H1 (cell line): Measurements from ENCODE around the gene BTK. TPM values are rescaled to one million over a fixed set of nuclear protein-coding genes. Genes with fewer than 3 reads are reported as not detected.

ENCODE experiments used
- CTCF ChIA-PET: fragments of 300-600 bp; sonication (Branson Sonifier 250); formaldehyde crosslinking; loops from one replicate; lab custom pipeline; 2021; ENCODE audit not compliant: partially characterized antibody; lab: Charles Lee
- POLR2A ChIA-PET: fragments of 300-600 bp; sonication (Branson Sonifier 250); formaldehyde crosslinking; loops from one replicate; lab custom pipeline; 2021; ENCODE audit warnings: inconsistent platforms; ENCODE audit not compliant: partially characterized antibody; lab: Charles Lee
- DNase-seq, 2 experiments: peaks; one replicate each; pipeline versions ENCODE4 v3.0.0 to v3.0.0-alpha.2; 2010 to 2022; ENCODE audit warnings: low spot score in 2 of 2, low read depth in 1 of 2, mixed read lengths in 1 of 2
- FAIRE-seq: peaks from 2 replicates; lab custom pipeline; 2011; peaks lifted over from hg19 to GRCh38; lab: Jason Lieb, UNC
- H2AFZ ChIP-seq: 2 replicates; pipeline ENCODE4 v1.8.1; 2012; ENCODE audit warnings: low read length, inconsistent platforms
- H2AK5ac ChIP-seq: 2 replicates; pipeline ENCODE4 v1.6.1; 2013; ENCODE audit warnings: low read depth, low read length
- H2BK120ac ChIP-seq: replicated peaks from 2 replicates; pipeline ENCODE3; 2013; ENCODE audit warnings: low read depth, low read length, inconsistent platforms
- H2BK12ac ChIP-seq: 2 replicates; pipeline ENCODE4 v1.6.1; 2013; ENCODE audit warnings: low read depth, low read length
- H2BK15ac ChIP-seq: 2 replicates; pipeline ENCODE4 v1.6.1; 2013; ENCODE audit warnings: low read length
- H2BK20ac ChIP-seq: 2 replicates; pipeline ENCODE4 v1.6.1; 2013; ENCODE audit warnings: low read length
- H2BK5ac ChIP-seq: 2 replicates; pipeline ENCODE4 v1.6.1; 2013; ENCODE audit warnings: low read depth, low read length
- H3K14ac ChIP-seq: 2 replicates; pipeline ENCODE4 v1.6.1; 2013; ENCODE audit warnings: inconsistent platforms; ENCODE audit not compliant: insufficient read length
- H3K18ac ChIP-seq: 2 replicates; pipeline ENCODE4 v1.6.1; 2013; ENCODE audit warnings: low read length; ENCODE audit errors: extremely low read depth
- H3K23ac ChIP-seq: 2 replicates; pipeline ENCODE4 v1.6.1; 2013; ENCODE audit warnings: inconsistent platforms; ENCODE audit not compliant: insufficient read length
- H3K23me2 ChIP-seq: 2 replicates; pipeline ENCODE4 v1.6.1; 2013; ENCODE audit warnings: low read depth, low read length
- H3K27ac ChIP-seq: 2 replicates; pipeline ENCODE4 v1.6.1; 2011; ENCODE audit warnings: low read depth, low read length, inconsistent platforms
- H3K27me3 ChIP-seq, 4 experiments: replicated peaks in 1 of 4; 1 replicate in 1 of 4; 2 replicates in 3 of 4; pipeline versions ENCODE4 v1.6.1 to v1.8.1; 2011 to 2013; ENCODE audit warnings: low read length in 3 of 4, mild to moderate bottlenecking in 3 of 4, inconsistent platforms in 2 of 4, mixed read lengths in 2 of 4, moderate library complexity in 1 of 4; ENCODE audit not compliant: control insufficient read depth in 3 of 4, insufficient read depth in 3 of 4; ENCODE audit errors: extremely low read depth in 1 of 4
- H3K36me3 ChIP-seq, 4 experiments: 2 replicates each; pipeline versions ENCODE4 v1.6.1 to v1.8.1; 2011 to 2013; ENCODE audit warnings: mild to moderate bottlenecking in 4 of 4, low read length in 3 of 4, moderate library complexity in 2 of 4, control low read depth in 1 of 4, inconsistent platforms in 1 of 4; ENCODE audit not compliant: insufficient read depth in 4 of 4, control insufficient read depth in 2 of 4
- H3K4ac ChIP-seq: replicated peaks from 2 replicates; pipeline ENCODE3; 2013; ENCODE audit warnings: low read length, low read depth, mixed read lengths, inconsistent platforms; ENCODE audit not compliant: insufficient read length
- H3K4me1 ChIP-seq, 4 experiments: replicated peaks in 1 of 4; 1 replicate in 1 of 4; 2 replicates in 3 of 4; pipeline versions ENCODE4 v1.6.1 to v1.8.1; 2011 to 2013; ENCODE audit warnings: low read length in 3 of 4, inconsistent platforms in 2 of 4, mixed read lengths in 1 of 4; ENCODE audit not compliant: insufficient read depth in 4 of 4, control insufficient read depth in 3 of 4
- H3K4me2 ChIP-seq, 2 experiments: 2 replicates each; pipeline versions ENCODE4 v1.6.1 to v1.8.1; 2011 to 2013; ENCODE audit warnings: low read depth in 2 of 2, low read length in 2 of 2, control low read depth in 1 of 2, inconsistent platforms in 1 of 2, mild to moderate bottlenecking in 1 of 2; ENCODE audit not compliant: insufficient read depth in 1 of 2
- H3K4me3 ChIP-seq, 4 experiments: fragments of 200-600, 300-600 bp in 1 of 4; sonication (generic), shearing (Covaris generic), sonication (Bioruptor Twin) in 1 of 4; 2 replicates each; pipeline versions ENCODE4 v1.5.1 to v1.8.1; 2011 to 2016; ENCODE audit warnings: low read length in 4 of 4, low read depth in 3 of 4, control low read depth in 2 of 4, inconsistent platforms in 2 of 4, mild to moderate bottlenecking in 2 of 4, mixed read lengths in 1 of 4, moderate library complexity in 1 of 4; ENCODE audit not compliant: insufficient read depth in 2 of 4; ENCODE audit errors: extremely low read depth in 1 of 4
- H3K56ac ChIP-seq: replicated peaks from 2 replicates; pipeline ENCODE3; 2013; ENCODE audit warnings: low read depth, mild to moderate bottlenecking, mixed read lengths, low read length, inconsistent platforms; ENCODE audit not compliant: insufficient read length
- H3K79me1 ChIP-seq: 2 replicates; pipeline ENCODE4 v1.6.1; 2013; ENCODE audit warnings: low read depth, low read length, control low read depth
- H3K79me2 ChIP-seq, 2 experiments: 2 replicates each; pipeline versions ENCODE4 v1.6.1 to v1.8.1; 2012 to 2013; ENCODE audit warnings: low read length in 2 of 2, mild to moderate bottlenecking in 2 of 2, inconsistent platforms in 1 of 2; ENCODE audit not compliant: insufficient read depth in 2 of 2, control insufficient read depth in 1 of 2
- H3K9ac ChIP-seq, 4 experiments: replicated peaks in 1 of 4; 1 replicate in 1 of 4; 2 replicates in 3 of 4; pipeline versions ENCODE4 v1.6.1 to v1.8.1; 2011 to 2013; ENCODE audit warnings: low read depth in 3 of 4, low read length in 3 of 4, control low read depth in 2 of 4, mild to moderate bottlenecking in 2 of 4, moderate library complexity in 2 of 4, inconsistent platforms in 1 of 4; ENCODE audit errors: extremely low read depth in 1 of 4
- H3K9me3 ChIP-seq, 2 experiments: 2 replicates each; pipeline versions ENCODE4 v1.6.1 to v1.8.1; 2012 to 2013; ENCODE audit warnings: mild to moderate bottlenecking in 2 of 2, moderate library complexity in 2 of 2, control low read depth in 1 of 2, inconsistent platforms in 1 of 2, low read depth in 1 of 2, low read length in 1 of 2, mixed read lengths in 1 of 2; ENCODE audit not compliant: insufficient read depth in 2 of 2
- H4K20me1 ChIP-seq, 2 experiments: replicated peaks in 1 of 2; 2 replicates each; pipeline versions ENCODE3 to v1.8.1; 2011 to 2013; ENCODE audit warnings: inconsistent platforms in 2 of 2, low read length in 2 of 2, mild to moderate bottlenecking in 1 of 2; ENCODE audit not compliant: insufficient read depth in 2 of 2, control insufficient read depth in 1 of 2
- H4K5ac ChIP-seq: 2 replicates; pipeline ENCODE4 v1.6.1; 2013; ENCODE audit warnings: low read length, low read depth, mixed read lengths, inconsistent platforms; ENCODE audit not compliant: insufficient read length
- H4K8ac ChIP-seq: 2 replicates; pipeline ENCODE4 v1.8.0; 2013; ENCODE audit warnings: mild to moderate bottlenecking, moderate library complexity, low read length, inconsistent platforms; ENCODE audit not compliant: insufficient read depth; ENCODE audit errors: extremely low read depth
- H4K91ac ChIP-seq: replicated peaks from 2 replicates; pipeline ENCODE3; 2013; ENCODE audit warnings: low read length, mixed read lengths, inconsistent platforms; ENCODE audit not compliant: insufficient read length
- BACH1 ChIP-seq: IDR thresholded peaks from 2 replicates; pipeline ENCODE4 v1.6.1; 2012; ENCODE audit warnings: low read length, improper control_type of control experiment
- EP300 ChIP-seq, 2 experiments: IDR thresholded peaks; 1 replicate in 1 of 2; 2 replicates in 1 of 2; pipeline ENCODE4 v1.6.1; 2011 to 2012; ENCODE audit warnings: low read depth in 2 of 2, low read length in 2 of 2, mild to moderate bottlenecking in 2 of 2, borderline replicate concordance in 1 of 2, inconsistent platforms in 1 of 2, moderate library complexity in 1 of 2
- TBP ChIP-seq: IDR thresholded peaks from 2 replicates; pipeline ENCODE4 v1.6.1; 2011; ENCODE audit warnings: low read depth, low read length, improper control_type of control experiment
- WGBS, 2 experiments: shearing (Covaris generic) in 1 of 2; methylation state at CpG; one replicate each; pipeline versions ENCODE4 v1.1.6 to v1.1.7; 2013 to 2015; ENCODE audit warnings: low lambda C conversion rate in 2 of 2, mixed read lengths in 2 of 2, inconsistent platforms in 1 of 2, low coverage in 1 of 2, missing lambda C conversion rate in 1 of 2; ENCODE audit not compliant: insufficient replicate concordance in 2 of 2, insufficient coverage in 1 of 2, insufficient read length in 1 of 2; ENCODE audit errors: extremely low coverage in 1 of 2, missing lambda C conversion rate in 1 of 2; 5-methylcytosine and 5-hydroxymethylcytosine counted together
- polyA plus RNA-seq, 7 experiments: library from polyadenylated mRNA; depleted of rRNA in 3 of 7; stranded (reverse) in 5 of 7; unstranded in 2 of 7; fragments of >200 nt in 5 of 7; fragments of 200-250 nt in 2 of 7; gene quantifications; 1 replicate in 5 of 7; 2 replicates in 1 of 7; 4 replicates in 1 of 7; pipeline versions ENCODE4 v1.2.1 to v1.2.3, GENCODE V29; 2011 to 2013; ENCODE audit warnings: missing spikeins in 2 of 7, mixed read lengths in 2 of 7
- total RNA-seq: library from RNA; stranded (reverse); fragmentation: NEBNext Ultra II Directional; extraction: Animal tissue kit (Norgen Biotek cat#: 25700); gene quantifications from 2 replicates; pipeline ENCODE4 v1.2.1, GENCODE V29; 2021

BTK gene
- total and polyA plus RNA-seq, 2 of the 8 experiments (the other 6 are each of a cell fraction or from before 2014, with no cell fraction given) = 0.06 to 0.20 TPM

- 90% methylated on average over 4 of the region's 4 CpGs; no CpG with 5 or more reads in 1 of the 2 experiments for WGBS, 2 experiments
- POLR2A ChIA-PET = interaction anchor here (0.9 to 7.3 kb wide), 2 partner anchors 8 to 20 kb away, joined by 3 to 44 read pairs; partner anchors contain the start of gene RPL36A
- FAIRE-seq = no peak
Observed at GRCh38 chrX:101398694-101399093, 12.7 kb upstream of the BTK start.

More at GRCh38 chrX:101398694-101399093, 12.7 kb upstream of the BTK start:
- no peak overlapping the region for H3K4me3 ChIP-seq
- H3K23me2 ChIP-seq = no peaks in the 10 kb centered on the region
- no peaks in the 10 kb centered on the region for H3K79me2 ChIP-seq
- H3K27me3 ChIP-seq = no peaks in the 10 kb centered on the region
- H2AFZ ChIP-seq = no peak overlapping the region
- H2BK12ac ChIP-seq = no peak overlapping the region
- no peak overlapping the region for H4K8ac ChIP-seq
- H3K9me3 ChIP-seq = no peaks in the 10 kb centered on the region
- no peaks in the 10 kb centered on the region for H3K4me1 ChIP-seq
- DNase-seq = no peak
- H2BK20ac ChIP-seq = no peak overlapping the region
- no peak overlapping the region for H2BK15ac ChIP-seq
- H3K36me3 ChIP-seq = peaks cover 0 to 35% (median 11%) of the 10 kb centered on the region in 4 experiments; a peak in 7 of 8 replicates
- no peak overlapping the region for H2AK5ac ChIP-seq
- no peak overlapping the region for H4K91ac ChIP-seq
- CTCF ChIA-PET = interaction anchor here (1.5 kb wide), 2 partner anchors 18 to 62 kb away, joined by 3 to 4 read pairs; no protein-coding TSS in a partner anchor
- H3K14ac ChIP-seq = no peak overlapping the region
- no peak overlapping the region for H3K4me2 ChIP-seq
- no peak for TF ChIP-seq EP300 (IDR thresholded peaks at IDR 0.05; ENCODE audit: borderline replicate concordance in 1 of 2, low read depth in 2 of 2, low read length in 2 of 2)
- no peak for TF ChIP-seq BACH1
- TF ChIP-seq TBP = no peak
- TF ChIP-seq, all 59 proteins: peak for 0
- H3K9ac ChIP-seq = no peak overlapping the region
- H4K5ac ChIP-seq = no peak overlapping the region
- H2BK5ac ChIP-seq = no peak overlapping the region
- no peaks in the 10 kb centered on the region for H3K79me1 ChIP-seq
- peaks cover 0 to 2% of the 10 kb centered on the region in 2 experiments for H4K20me1 ChIP-seq
- H3K56ac ChIP-seq = no peak overlapping the region
- no peak overlapping the region for H3K23ac ChIP-seq
- no peak overlapping the region for H3K18ac ChIP-seq
- no peak overlapping the region for H3K4ac ChIP-seq
- no peak overlapping the region for H2BK120ac ChIP-seq
- H3K27ac ChIP-seq = no peak overlapping the region
